Measurements from ENCODE around the gene TAPBP. TPM values are rescaled to one million over a fixed set of nuclear protein-coding genes. Genes with fewer than 3 reads are reported as not detected.
A peak's percentile ranks its signal among the peaks of the same experiment; 100 is the strongest.
"Not testable (repeated sequence)": the region's sequence is repeated elsewhere in the genome, so short reads cannot be mapped to it uniquely, and the experiment has no call there.

The TAPBP gene
- total and polyA plus RNA-seq, 3 donors from 2014 or later: 34.6 to 128 (median 76.5) TPM

- Histone ChIP-seq H3K9me3 (no peaks in the 10 kb centered on the region), H3K27me3 (no peaks in the 10 kb centered on the region), H3K27ac (no peak overlapping the region), H3K36me3 (ENCODE audit: low read depth, missing control alignments) (no peaks in the 10 kb centered on the region), H3K4me1 (peaks cover 10% of the 10 kb centered on the region), H3K4me3 (no peak overlapping the region)
- WGBS, 2 donors: 72 to 90% methylated on average over 5 of the region's 5 CpGs
- intact Hi-C loops (cut with DNase I; ENCODE audit: low total_unique reads): no loop called here
- TF ChIP-seq POLR2A (IDR thresholded peaks at IDR 0.05) (no peak), CTCF (IDR thresholded peaks at IDR 0.05) (no peak)
- no peak for DNase-seq
Measured at GRCh38 chr6:33347816-33348215, 33.9 kb upstream of the TAPBP start.

GRCh38 chr6:33346972-33347371 lies 33.1 kb upstream of the TAPBP start:
- H3K9me3 ChIP-seq; H3K4me3 ChIP-seq; H3K27me3 ChIP-seq; intact Hi-C loops (cut with DNase I; ENCODE audit: low total_unique reads); DNase-seq; H3K36me3 ChIP-seq (ENCODE audit: low read depth, missing control alignments); H3K27ac ChIP-seq: not testable (repeated sequence)
- peaks cover 10% of the 10 kb centered on the region for H3K4me1 ChIP-seq
- 87 to 91% methylated on average over 5 of the region's 5 CpGs for whole genome bisulfite sequencing, 2 donors

DNA sequence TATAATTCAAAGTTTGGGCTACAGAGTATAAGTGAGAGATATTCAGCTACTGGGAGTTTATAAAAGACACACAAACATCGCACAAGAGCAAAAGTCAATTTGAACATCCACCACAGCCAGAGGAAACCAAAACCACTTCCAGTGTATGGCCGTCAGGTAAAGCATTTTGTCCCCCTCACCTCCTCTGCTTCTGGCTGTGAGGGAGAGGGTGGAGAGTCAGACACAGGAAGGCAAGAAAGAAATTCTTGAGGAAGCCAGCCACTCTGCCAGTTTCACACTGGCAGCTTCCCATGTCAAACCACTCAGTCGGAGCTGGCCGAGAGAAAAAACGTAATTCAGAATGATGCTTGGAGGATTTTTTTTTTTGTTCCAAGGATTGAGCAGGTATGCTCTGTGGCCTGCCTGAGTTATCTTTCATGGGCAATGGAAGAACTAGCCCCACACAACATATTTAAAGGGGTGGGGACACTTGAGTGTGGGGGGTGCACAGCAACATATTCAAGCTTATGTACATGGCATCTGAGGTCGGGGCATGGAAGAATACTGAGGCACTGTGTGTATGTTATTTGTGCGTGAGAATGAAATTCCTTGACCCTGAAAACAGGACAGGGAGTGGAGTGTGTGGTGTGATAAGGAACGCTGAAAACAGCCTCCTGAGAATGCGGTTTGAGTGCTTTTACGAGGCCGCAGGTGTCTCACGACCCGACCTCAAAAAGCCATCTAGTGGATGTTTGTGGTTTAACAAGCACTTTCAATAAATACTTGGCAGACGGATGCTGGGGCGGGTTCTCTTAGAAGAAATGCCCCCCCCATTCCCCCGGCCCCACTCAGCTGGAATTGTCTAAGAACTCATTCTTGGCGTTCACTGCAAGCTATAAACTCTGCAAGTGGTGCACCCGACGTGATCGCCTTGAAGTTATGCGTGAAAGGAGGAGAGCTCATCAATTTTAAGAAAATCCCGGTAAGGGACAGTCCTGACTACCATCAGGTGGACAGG lies 31.1 kb upstream of the TAPBP start:
- TF ChIP-seq POLR2A (IDR thresholded peaks at IDR 0.05) (no peak), CTCF (IDR thresholded peaks at IDR 0.05) (peak; percentile 49 to 73 (median 67))
- DNase-seq: peak; percentile 81
- H3K4me1 ChIP-seq: peaks cover 10% of the 10 kb centered on the region
- intact Hi-C loops (cut with DNase I; ENCODE audit: low total_unique reads): no loop called here
- no peaks in the 10 kb centered on the region for H3K27me3 ChIP-seq
- no peaks in the 10 kb centered on the region for H3K36me3 ChIP-seq (ENCODE audit: low read depth, missing control alignments)
- WGBS, 2 donors: 31 to 33% methylated on average over 22 of the region's 22 CpGs
- H3K27ac ChIP-seq: no peak overlapping the region
- no peaks in the 10 kb centered on the region for H3K9me3 ChIP-seq
- no peak overlapping the region for H3K4me3 ChIP-seq

DNA sequence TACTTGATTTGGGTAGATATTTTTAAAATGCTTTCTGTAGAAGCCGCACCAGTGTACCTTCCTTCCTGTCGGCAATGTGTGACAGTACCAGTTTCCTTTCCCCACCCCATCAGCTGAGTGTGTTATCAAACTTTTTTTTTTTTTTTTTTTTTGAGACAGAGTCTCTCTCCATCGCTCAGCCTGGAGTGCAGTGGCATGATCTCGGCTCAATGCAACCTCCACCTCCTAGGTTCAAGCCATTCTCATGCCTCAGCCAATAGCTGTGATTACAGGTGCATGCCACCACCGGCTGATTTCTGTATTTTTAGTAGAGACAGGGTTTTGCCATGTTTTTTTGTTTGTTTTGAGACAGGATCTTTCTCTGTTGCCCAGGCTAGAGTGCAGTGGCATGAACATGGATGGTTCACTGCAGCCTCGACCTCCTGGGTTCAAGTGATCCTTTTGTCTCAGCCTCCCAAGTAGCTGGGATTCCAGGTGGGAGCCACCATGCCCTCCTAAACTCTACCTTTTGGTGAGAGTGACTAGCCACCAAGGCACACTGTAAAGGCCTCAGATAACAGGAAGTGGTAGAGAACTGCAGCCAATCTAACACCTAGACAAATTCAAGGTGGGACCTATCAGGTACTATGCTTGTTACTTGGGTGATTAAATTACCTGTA lies 30.2 kb upstream of the TAPBP start:
- Histone ChIP-seq H3K27me3 (no peaks in the 10 kb centered on the region), H3K27ac (no peak overlapping the region), H3K4me1 (peaks cover 10% of the 10 kb centered on the region), H3K4me3 (no peak overlapping the region), H3K36me3 (ENCODE audit: low read depth, missing control alignments) (no peaks in the 10 kb centered on the region), H3K9me3 (no peaks in the 10 kb centered on the region)
- 87 to 93% methylated on average over 6 of the region's 6 CpGs for WGBS, 2 donors
- intact Hi-C loops (cut with DNase I; ENCODE audit: low total_unique reads): no loop called here
- no peak for DNase-seq
- no peak for TF ChIP-seq POLR2A (IDR thresholded peaks at IDR 0.05)
- TF ChIP-seq CTCF (IDR thresholded peaks at IDR 0.05): no peak

DNA sequence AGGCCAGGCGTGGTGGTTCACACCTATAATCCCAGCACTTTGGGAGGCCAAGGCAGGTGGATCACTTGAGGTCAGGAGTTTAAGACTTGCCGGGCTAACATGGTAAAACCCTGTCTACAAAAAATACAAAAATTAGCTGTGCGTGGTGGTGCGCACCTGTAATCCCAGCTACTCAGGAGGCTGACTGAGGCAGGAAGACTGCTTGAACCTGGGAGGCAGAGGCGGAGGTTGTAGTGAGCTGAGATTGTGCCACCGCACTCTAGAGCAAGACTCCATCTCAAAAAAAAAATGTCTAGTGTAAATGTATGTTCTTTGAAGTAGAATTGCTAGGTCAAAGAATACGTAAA lies 29.7 kb upstream of the TAPBP start:
- H3K4me3 ChIP-seq; H3K27ac ChIP-seq; H3K36me3 ChIP-seq (ENCODE audit: low read depth, missing control alignments): not testable (repeated sequence)

More for the DNA sequence above, 29.7 kb upstream of the TAPBP start:
- WGBS, 2 donors: 95 to 96% methylated on average over 7 of the region's 7 CpGs
- DNase-seq; H3K27me3 ChIP-seq; intact Hi-C loops (cut with DNase I; ENCODE audit: low total_unique reads); H3K9me3 ChIP-seq: not testable (repeated sequence)
- peaks cover 10% of the 10 kb centered on the region for H3K4me1 ChIP-seq

Measured in testis (tissue), 3 donors.